Measurements from ENCODE around the gene PC. TPM values are rescaled to one million over a fixed set of nuclear protein-coding genes. Genes with fewer than 3 reads are reported as not detected.
A peak's percentile ranks its signal among the peaks of the same experiment; 100 is the strongest.

The PC gene
- total and polyA plus RNA-seq, 9 of the 15 experiments (the other 6 are each of a cell fraction or from before 2014, with no cell fraction given) = 0.94 to 38.0 (median 8.7) TPM

DNA sequence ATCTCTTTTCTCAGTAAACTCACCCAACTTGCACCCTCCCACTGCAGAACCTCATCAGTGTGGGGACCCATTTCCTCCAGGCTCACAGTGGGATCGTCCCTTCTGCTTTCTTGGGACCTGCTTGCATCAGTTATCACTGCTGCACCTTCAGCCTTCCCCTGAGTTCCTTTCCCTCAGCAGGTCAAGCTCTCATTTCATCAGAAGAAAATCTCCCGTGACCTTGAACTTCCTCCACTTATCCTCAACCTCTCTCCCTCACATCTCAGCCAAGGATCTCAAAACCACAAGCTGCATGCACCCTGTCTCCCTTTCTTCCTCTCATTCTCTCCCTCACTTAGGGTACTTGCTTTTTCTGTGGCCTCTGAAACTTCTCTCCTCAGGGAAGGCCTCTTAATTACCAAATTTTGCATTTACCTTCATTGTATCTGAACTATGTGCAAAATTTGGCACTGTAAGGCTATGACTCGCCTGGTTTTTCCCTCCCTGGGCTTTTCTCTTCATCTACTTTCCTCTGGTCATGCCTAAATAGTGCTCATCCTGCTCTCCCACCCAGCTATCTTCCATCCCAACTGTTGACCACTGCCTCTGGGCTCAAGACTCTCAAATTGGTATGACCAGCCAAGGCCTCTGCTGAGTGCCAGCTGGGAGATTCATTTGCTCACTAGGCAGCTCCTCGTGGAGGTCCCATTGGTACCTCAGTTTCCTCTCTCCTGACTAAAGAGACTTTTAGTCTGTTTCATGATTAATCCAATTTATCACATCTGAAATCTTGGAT is 117.7 kb downstream of the PC start (continued):
- TF ChIP-seq NFXL1 (CRISPR knock-in tag; IDR thresholded peaks at IDR 0.05) = no peak
- TF ChIP-seq, protein P1, sequence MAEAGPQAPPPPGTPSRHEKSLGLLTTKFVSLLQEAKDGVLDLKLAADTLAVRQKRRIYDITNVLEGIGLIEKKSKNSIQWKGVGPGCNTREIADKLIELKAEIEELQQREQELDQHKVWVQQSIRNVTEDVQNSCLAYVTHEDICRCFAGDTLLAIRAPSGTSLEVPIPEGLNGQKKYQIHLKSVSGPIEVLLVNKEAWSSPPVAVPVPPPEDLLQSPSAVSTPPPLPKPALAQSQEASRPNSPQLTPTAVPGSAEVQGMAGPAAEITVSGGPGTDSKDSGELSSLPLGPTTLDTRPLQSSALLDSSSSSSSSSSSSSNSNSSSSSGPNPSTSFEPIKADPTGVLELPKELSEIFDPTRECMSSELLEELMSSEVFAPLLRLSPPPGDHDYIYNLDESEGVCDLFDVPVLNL (CRISPR knock-in tag; IDR thresholded peaks at IDR 0.05; ENCODE audit: low read depth) = no peak
- TF ChIP-seq HMG20A (CRISPR knock-in tag; conservative IDR thresholded peaks at IDR 0.05) = no peak
- TF ChIP-seq BCL6 (CRISPR knock-in tag; IDR thresholded peaks at IDR 0.05) = no peak
- TF ChIP-seq SIN3A (IDR thresholded peaks at IDR 0.05; ENCODE audit: borderline replicate concordance in 2 of 2, control insufficient read depth in 1 of 2, low read depth in 2 of 2, low read length in 2 of 2) = no peak
- TF ChIP-seq RB1 (IDR thresholded peaks at IDR 0.05; ENCODE audit: low read depth) = no peak
- peak; percentile 72 for TF ChIP-seq CEBPG (CRISPR knock-in tag; IDR thresholded peaks at IDR 0.05)
- peak in 1 of 2 experiments; percentile 53; a peak in 1 of 4 replicates for TF ChIP-seq CEBPG (tag; conservative IDR thresholded peaks at IDR 0.05 in 1 of 2, IDR thresholded peaks at IDR 0.05 in 1 of 2)
- TF ChIP-seq TAL1 (IDR thresholded peaks at IDR 0.05) = 0 out of 2 replicates have a peak, but pooled peaks have one; percentile 16
- TF ChIP-seq ZNF592 (IDR thresholded peaks at IDR 0.05) = 0 out of 2 replicates have a peak, but pooled peaks have one; percentile 20
- TF ChIP-seq AFF1 (IDR thresholded peaks at IDR 0.05; ENCODE audit: low read depth in 1 of 2, partially characterized antibody in 2 of 2) = no peak
- TF ChIP-seq MTA1 (IDR thresholded peaks at IDR 0.05; ENCODE audit: borderline replicate concordance) = peak; percentile 76; the same call in 1 of the 2 replicates
- no peak for TF ChIP-seq ZNF347 (CRISPR knock-in tag; IDR thresholded peaks at IDR 0.05; ENCODE audit: low read depth)
- TF ChIP-seq MBD2 (IDR thresholded peaks at IDR 0.05; ENCODE audit: borderline replicate concordance, low read depth) = no peak
- no peak for TF ChIP-seq STAG1 (CRISPR knock-in tag; IDR thresholded peaks at IDR 0.05; ENCODE audit: borderline replicate concordance)
- no peak for TF ChIP-seq TOE1 (IDR thresholded peaks at IDR 0.05; ENCODE audit: borderline replicate concordance)
- no peak for TF ChIP-seq TOE1 (CRISPR knock-in tag; IDR thresholded peaks at IDR 0.05; ENCODE audit: borderline replicate concordance, low read depth)
